Loucy (cell line): Measurements from ENCODE around the gene FAM174A.

Source experiments
- H2AFZ ChIP-seq: fragments of 200-600 bp; sonication (generic); 2 replicates; pipeline ENCODE4 v1.6.0; 2016; ENCODE audit warnings: antibody characterized with exemption, mild to moderate bottlenecking, low read length, moderate library complexity
- H3F3A ChIP-seq: fragments of 200-600 bp; 2 replicates; pipeline ENCODE4 v1.6.0; 2016; ENCODE audit warnings: antibody characterized with exemption, low read depth, mild to moderate bottlenecking
- H3K27me3 ChIP-seq: fragments of 200-600 bp; sonication (generic); 2 replicates; pipeline ENCODE4 v1.6.1; 2014; ENCODE audit warnings: low read length, mild to moderate bottlenecking; ENCODE audit not compliant: insufficient read depth, poor library complexity, severe bottlenecking
- H3K36me3 ChIP-seq: fragments of 200-600 bp; sonication (generic); 2 replicates; pipeline ENCODE4 v1.6.1; 2016; ENCODE audit warnings: low read length; ENCODE audit not compliant: insufficient read depth
- H3K4me1 ChIP-seq: fragments of 200-600 bp; sonication (generic); 2 replicates; pipeline ENCODE4 v1.5.1; 2014; ENCODE audit warnings: low read length, mild to moderate bottlenecking; ENCODE audit not compliant: insufficient read depth, poor library complexity, severe bottlenecking
- H3K4me2 ChIP-seq: fragments of 200-600 bp; sonication (generic); 2 replicates; pipeline ENCODE4 v1.6.0; 2014; ENCODE audit warnings: antibody characterized with exemption, low read length, low read depth, mild to moderate bottlenecking; ENCODE audit not compliant: poor library complexity, severe bottlenecking
- H3K4me3 ChIP-seq: fragments of 200-600 bp; sonication (generic); 2 replicates; pipeline ENCODE4 v1.5.1; 2014; ENCODE audit warnings: low read length, mild to moderate bottlenecking, mixed read lengths; ENCODE audit not compliant: poor library complexity, severe bottlenecking
- H3K79me2 ChIP-seq: fragments of 200-600 bp; sonication (generic); 2 replicates; pipeline ENCODE4 v1.6.1; 2014; ENCODE audit warnings: low read length; ENCODE audit not compliant: insufficient read depth
- H3K9ac ChIP-seq: fragments of 200-600 bp; sonication (generic); 2 replicates; pipeline ENCODE4 v1.6.0; 2014; ENCODE audit warnings: mild to moderate bottlenecking, low read depth, low read length, moderate library complexity; ENCODE audit not compliant: poor library complexity, severe bottlenecking
- H3K9me2 ChIP-seq: fragments of 200-600 bp; sonication (generic); replicated peaks from 2 replicates; pipeline ENCODE4 v1.6.1; 2016; ENCODE audit warnings: low read depth, low read length, mixed read lengths
- H3K9me3 ChIP-seq: fragments of 200-600 bp; sonication (generic); 2 replicates; pipeline ENCODE4 v1.6.1; 2014; ENCODE audit warnings: mild to moderate bottlenecking, antibody characterized with exemption, low read length, low read depth; ENCODE audit not compliant: insufficient read depth
- H4K20me1 ChIP-seq: fragments of 200-600 bp; sonication (generic); 2 replicates; pipeline ENCODE4 v1.6.0; 2014; ENCODE audit warnings: antibody characterized with exemption, low read length, mild to moderate bottlenecking; ENCODE audit not compliant: insufficient read depth, poor library complexity, severe bottlenecking
- EZH2phosphoT487 ChIP-seq: fragments of 200-600 bp; IDR thresholded peaks from 2 replicates; pipeline ENCODE4 v1.6.1; 2018; ENCODE audit warnings: antibody characterized with exemption, mild to moderate bottlenecking, moderate library complexity, borderline replicate concordance
- TF ChIP-seq, protein P1 (sequence below): fragments of 200-600 bp; sonication (generic); conservative IDR thresholded peaks from 2 replicates; pipeline ENCODE4 v1.5.1; 2014; ENCODE audit warnings: mild to moderate bottlenecking, antibody characterized with exemption, low read length

Gene FAM174A

DNA sequence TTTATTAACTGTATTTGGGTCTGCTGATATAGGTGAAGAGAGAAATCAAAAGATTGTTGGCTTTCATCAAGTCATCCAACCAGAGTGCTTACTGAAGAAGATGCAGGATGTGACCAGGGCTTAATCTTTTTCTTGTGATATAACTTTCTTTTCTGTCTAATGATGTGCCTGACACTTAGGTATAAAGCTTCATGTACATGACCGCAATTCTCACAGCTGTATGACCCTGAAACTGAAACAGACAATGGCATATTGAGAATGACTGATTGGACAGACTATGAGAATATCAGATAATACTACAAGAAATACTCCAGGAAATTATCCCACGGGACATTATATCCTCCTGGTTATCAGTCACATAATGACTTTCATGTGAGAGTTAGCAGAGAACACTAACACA, 32.5 kb upstream of the FAM174A start:
- H3K9me2 ChIP-seq, result no peaks in the 10 kb centered on the region
- no peaks in the 10 kb centered on the region for H3K9me3 ChIP-seq
- no peak overlapping the region for H3K4me2 ChIP-seq
- no peak overlapping the region for H3K9ac ChIP-seq
- no peaks in the 10 kb centered on the region for H4K20me1 ChIP-seq
- H3K36me3 ChIP-seq, result no peaks in the 10 kb centered on the region
- H3F3A ChIP-seq, result no peaks in the 10 kb centered on the region
- no peak for TF ChIP-seq EZH2phosphoT487
- TF ChIP-seq, protein P1, sequence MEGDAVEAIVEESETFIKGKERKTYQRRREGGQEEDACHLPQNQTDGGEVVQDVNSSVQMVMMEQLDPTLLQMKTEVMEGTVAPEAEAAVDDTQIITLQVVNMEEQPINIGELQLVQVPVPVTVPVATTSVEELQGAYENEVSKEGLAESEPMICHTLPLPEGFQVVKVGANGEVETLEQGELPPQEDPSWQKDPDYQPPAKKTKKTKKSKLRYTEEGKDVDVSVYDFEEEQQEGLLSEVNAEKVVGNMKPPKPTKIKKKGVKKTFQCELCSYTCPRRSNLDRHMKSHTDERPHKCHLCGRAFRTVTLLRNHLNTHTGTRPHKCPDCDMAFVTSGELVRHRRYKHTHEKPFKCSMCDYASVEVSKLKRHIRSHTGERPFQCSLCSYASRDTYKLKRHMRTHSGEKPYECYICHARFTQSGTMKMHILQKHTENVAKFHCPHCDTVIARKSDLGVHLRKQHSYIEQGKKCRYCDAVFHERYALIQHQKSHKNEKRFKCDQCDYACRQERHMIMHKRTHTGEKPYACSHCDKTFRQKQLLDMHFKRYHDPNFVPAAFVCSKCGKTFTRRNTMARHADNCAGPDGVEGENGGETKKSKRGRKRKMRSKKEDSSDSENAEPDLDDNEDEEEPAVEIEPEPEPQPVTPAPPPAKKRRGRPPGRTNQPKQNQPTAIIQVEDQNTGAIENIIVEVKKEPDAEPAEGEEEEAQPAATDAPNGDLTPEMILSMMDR, result no peak
- H3K4me3 ChIP-seq, result no peak overlapping the region
- no peaks in the 10 kb centered on the region for H3K79me2 ChIP-seq
- no peak overlapping the region for H2AFZ ChIP-seq
- no peaks in the 10 kb centered on the region for H3K4me1 ChIP-seq
- H3K27me3 ChIP-seq, result no peaks in the 10 kb centered on the region

DNA sequence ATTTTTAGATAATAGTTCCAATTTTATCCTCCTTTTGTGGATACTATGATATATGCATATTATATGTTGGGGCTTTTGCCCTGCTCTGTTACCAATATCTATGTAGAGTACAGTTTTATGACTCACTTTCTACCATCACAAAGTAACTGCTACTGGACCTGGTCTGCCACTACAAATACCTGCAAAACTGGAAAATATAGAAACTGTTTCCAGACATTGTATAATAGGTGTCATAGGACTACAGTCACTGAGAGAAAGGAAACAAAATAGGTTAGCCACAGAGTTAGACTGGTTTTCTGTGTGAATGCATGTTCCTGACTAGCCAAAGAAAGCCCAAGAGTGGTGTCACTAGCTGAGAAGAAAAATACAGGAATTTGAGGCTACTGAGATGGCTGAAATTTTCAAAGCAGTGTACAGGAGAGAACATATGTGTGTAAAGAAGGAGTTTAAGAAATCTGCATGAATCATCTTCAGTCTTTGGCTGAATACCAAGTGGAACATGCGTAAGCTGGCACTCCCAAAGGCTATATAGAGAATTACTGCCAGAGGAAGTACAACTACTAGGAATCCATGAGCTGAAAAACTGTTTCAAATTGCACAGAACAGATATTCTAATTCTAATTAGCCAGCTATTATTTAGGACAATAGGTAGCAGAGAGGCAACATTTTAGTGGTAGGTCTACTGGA, 29.0 kb upstream of the FAM174A start:
- Histone ChIP-seq H3K4me1 (no peaks in the 10 kb centered on the region), H3K9me3 (no peaks in the 10 kb centered on the region), H3K36me3 (no peaks in the 10 kb centered on the region), H3K4me3 (no peak overlapping the region), H3K27me3 (no peaks in the 10 kb centered on the region), H3K79me2 (no peaks in the 10 kb centered on the region), H3K9me2 (no peaks in the 10 kb centered on the region), H4K20me1 (no peaks in the 10 kb centered on the region), H2AFZ (no peak overlapping the region), H3F3A (no peaks in the 10 kb centered on the region), H3K4me2 (no peak overlapping the region), H3K9ac (no peak overlapping the region)
- no peak for TF ChIP-seq EZH2phosphoT487
- TF ChIP-seq, protein P1, result no peak

DNA sequence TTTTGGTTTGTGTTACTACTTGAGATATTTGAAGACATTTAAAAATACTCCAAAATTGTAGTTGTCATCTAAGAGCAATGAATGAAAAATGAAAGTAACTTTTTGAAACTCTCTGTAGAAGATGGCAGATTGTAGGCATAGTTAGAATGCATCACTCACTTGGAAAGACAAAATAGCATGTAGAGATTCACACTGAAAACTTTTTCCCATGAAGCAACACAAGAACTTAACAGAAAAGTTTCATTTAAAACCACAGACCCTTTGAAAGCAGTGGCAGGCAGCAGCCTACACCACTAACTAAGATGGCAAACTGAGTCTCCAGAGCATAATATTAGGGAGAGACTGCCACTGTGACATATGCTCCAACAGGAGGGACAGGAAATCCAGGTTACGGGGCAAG, 18.9 kb upstream of the FAM174A start:
- no peak overlapping the region for H3K9ac ChIP-seq
- no peaks in the 10 kb centered on the region for H3K9me2 ChIP-seq
- H3K4me3 ChIP-seq, result no peak overlapping the region
- no peaks in the 10 kb centered on the region for H4K20me1 ChIP-seq
- H3K79me2 ChIP-seq, result no peaks in the 10 kb centered on the region
- no peak for TF ChIP-seq EZH2phosphoT487
- TF ChIP-seq, protein P1, result no peak
- no peak overlapping the region; the same call in 1 of the 2 replicates for H2AFZ ChIP-seq
- no peaks in the 10 kb centered on the region for H3K27me3 ChIP-seq
- no peak overlapping the region for H3K4me2 ChIP-seq
- no peaks in the 10 kb centered on the region for H3K9me3 ChIP-seq
- no peaks in the 10 kb centered on the region for H3K4me1 ChIP-seq
- no peaks in the 10 kb centered on the region for H3K36me3 ChIP-seq
- no peaks in the 10 kb centered on the region for H3F3A ChIP-seq
